ENCODE results near the gene ITPR2. TPM values are rescaled to one million over a fixed set of nuclear protein-coding genes. Genes with fewer than 3 reads are reported as not detected.

Gene ITPR2
- total and polyA plus RNA-seq, 2 of the 13 experiments (the other 11 are each of a cell fraction or from before 2014, with no cell fraction given) = 31.9 to 81.9 TPM

DNA sequence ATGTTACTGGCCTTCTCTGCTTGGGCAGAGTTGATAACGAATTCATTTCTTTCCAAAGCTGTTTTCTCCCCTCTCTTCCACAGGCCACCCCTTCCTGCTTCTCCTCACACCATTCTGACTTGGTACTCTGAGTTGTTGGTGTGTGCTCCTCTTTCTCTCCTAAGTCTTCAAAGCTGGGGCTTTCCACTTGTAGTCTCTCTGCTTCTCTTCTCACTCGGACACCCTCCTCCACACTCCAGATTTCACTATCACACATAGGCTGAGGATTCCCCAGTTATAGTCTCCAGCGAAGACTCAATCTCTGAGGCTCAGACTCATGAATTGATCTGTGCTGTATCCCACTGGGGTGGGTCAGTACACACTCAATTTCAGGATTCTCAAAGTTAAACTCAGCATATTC is 436.6 kb downstream of the ITPR2 start (continued):
- TF ChIP-seq POLR2AphosphoS5 (IDR thresholded peaks at IDR 0.05; ENCODE audit: low read depth, low read length) (no peak), KLF6 (CRISPR knock-in tag; IDR thresholded peaks at IDR 0.05) (no peak)

DNA sequence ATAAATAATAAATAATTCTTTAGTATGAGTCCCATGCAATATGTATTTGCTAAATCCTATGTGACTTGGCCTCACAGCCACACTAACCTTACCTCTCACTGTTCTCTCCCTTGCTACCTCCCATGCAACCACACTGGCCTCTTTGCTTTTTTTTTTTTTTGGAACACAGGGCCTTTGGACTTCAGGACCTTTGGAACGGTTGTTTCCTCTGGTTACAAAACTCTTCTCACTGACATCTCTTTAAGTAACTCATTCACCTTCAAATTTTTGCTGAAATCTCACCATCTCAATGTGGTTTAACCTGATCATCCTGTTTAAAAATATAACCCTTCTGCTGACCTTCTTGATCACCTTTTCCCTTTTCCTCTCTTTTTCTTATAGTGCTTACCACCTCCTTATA is 443.7 kb downstream of the ITPR2 start:
- Histone ChIP-seq H3K79me2 (ENCODE audit: insufficient read depth, low read length) (no peaks in the 10 kb centered on the region), H3K27ac (ENCODE audit: extremely low read length, insufficient read depth, low read length) (peak overlapping the region; percentile 39), H3K4me1 (ENCODE audit: insufficient read depth, low read length) (peaks cover 23% of the 10 kb centered on the region), H3K9me3 (ENCODE audit: low read length) (no peaks in the 10 kb centered on the region), H2AFZ (ENCODE audit: low read length) (no peak overlapping the region), H4K20me1 (ENCODE audit: insufficient read depth, low read length) (no peaks in the 10 kb centered on the region; the same call in 1 of the 2 replicates), H3K27me3 (ENCODE audit: control insufficient read depth in 1 of 2, insufficient read depth in 2 of 2, low read length in 2 of 2) (no peaks in the 10 kb centered on the region), H3K4me2 (ENCODE audit: low read depth, low read length) (0 out of 2 replicates have a peak overlapping the region, but pooled peaks have one; percentile 6), H3K36me3 (replicated peaks in 1 of 2; ENCODE audit: control insufficient read depth in 1 of 2, insufficient read depth in 2 of 2, low read length in 2 of 2) (peaks cover 17 to 59% of the 10 kb centered on the region in 2 experiments), H3K4me3 (replicated peaks in 1 of 3; ENCODE audit: insufficient read depth in 1 of 3, low read depth in 2 of 3, low read length in 3 of 3) (no peak overlapping the region), H3K9ac (ENCODE audit: insufficient read depth, low read depth, low read length) (no peak overlapping the region)
- peak; percentile 85 for ATAC-seq
- peak; percentile 57 for FAIRE-seq
- peak; percentile 47 for DNase-seq (ENCODE audit: low spot score)
- BruUV-seq (replicated peaks) = no TSS peak
- POLR2A ChIA-PET = no interaction called here
- intact Hi-C loops (cut with micrococcal nuclease; ENCODE audit: unreplicated experiment) (no loop called here), in situ Hi-C loops (cut with HindIII; ENCODE audit: extremely low pct_ligation_motif_present, low pct_unique_long_range_greater_than_20kb) (no loop called here)
- WGBS (ENCODE audit: low lambda C conversion rate) = 10% methylated on average over 1 of the region's 1 CpG
- CTCF ChIA-PET (ENCODE audit: low intra/inter-chr PET ratio, low total read pairs) = no interaction called here
- TF ChIP-seq GTF3A (CRISPR knock-in tag; conservative IDR thresholded peaks at IDR 0.05) = no peak
- no peak for TF ChIP-seq ZNF747 (CRISPR knock-in tag; IDR thresholded peaks at IDR 0.05; ENCODE audit: borderline replicate concordance)
- no peak for TF ChIP-seq THAP11 (CRISPR knock-in tag; IDR thresholded peaks at IDR 0.05)
- TF ChIP-seq ZFP41 (CRISPR knock-in tag; IDR thresholded peaks at IDR 0.05; ENCODE audit: borderline replicate concordance) = no peak
- TF ChIP-seq SATB2 (CRISPR knock-in tag; IDR thresholded peaks at IDR 0.05) = no peak
- peak in 1 of 2 experiments; percentile 36; a peak in 1 of 4 replicates for TF ChIP-seq EP300 (IDR thresholded peaks at IDR 0.05; ENCODE audit: low read depth in 2 of 2, low read length in 2 of 2)
- no peak for TF ChIP-seq EP300 (CRISPR knock-in tag; IDR thresholded peaks at IDR 0.05; ENCODE audit: borderline replicate concordance)
- TF ChIP-seq ZNF3 (CRISPR knock-in tag; IDR thresholded peaks at IDR 0.05) = no peak
- 0 out of 2 replicates have a peak, but pooled peaks have one; percentile 26 for TF ChIP-seq PPARG (CRISPR knock-in tag; conservative IDR thresholded peaks at IDR 0.05)
- TF ChIP-seq HOXA9 (CRISPR knock-in tag; IDR thresholded peaks at IDR 0.05; ENCODE audit: borderline replicate concordance) = no peak
- TF ChIP-seq, protein P1, sequence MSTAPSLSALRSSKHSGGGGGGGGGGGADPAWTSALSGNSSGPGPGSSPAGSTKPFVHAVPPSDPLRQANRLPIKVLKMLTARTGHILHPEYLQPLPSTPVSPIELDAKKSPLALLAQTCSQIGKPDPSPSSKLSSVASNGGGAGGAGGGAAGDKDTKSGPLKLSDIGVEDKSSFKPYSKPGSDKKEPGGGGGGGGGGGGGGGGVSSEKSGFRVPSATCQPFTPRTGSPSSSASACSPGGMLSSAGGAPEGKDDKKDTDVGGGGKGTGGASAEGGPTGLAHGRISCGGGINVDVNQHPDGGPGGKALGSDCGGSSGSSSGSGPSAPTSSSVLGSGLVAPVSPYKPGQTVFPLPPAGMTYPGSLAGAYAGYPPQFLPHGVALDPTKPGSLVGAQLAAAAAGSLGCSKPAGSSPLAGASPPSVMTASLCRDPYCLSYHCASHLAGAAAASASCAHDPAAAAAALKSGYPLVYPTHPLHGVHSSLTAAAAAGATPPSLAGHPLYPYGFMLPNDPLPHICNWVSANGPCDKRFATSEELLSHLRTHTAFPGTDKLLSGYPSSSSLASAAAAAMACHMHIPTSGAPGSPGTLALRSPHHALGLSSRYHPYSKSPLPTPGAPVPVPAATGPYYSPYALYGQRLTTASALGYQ (CRISPR knock-in tag; IDR thresholded peaks at IDR 0.05) = no peak
- TF ChIP-seq ZNF7 (CRISPR knock-in tag; IDR thresholded peaks at IDR 0.05) = no peak
- TF ChIP-seq, protein P2, sequence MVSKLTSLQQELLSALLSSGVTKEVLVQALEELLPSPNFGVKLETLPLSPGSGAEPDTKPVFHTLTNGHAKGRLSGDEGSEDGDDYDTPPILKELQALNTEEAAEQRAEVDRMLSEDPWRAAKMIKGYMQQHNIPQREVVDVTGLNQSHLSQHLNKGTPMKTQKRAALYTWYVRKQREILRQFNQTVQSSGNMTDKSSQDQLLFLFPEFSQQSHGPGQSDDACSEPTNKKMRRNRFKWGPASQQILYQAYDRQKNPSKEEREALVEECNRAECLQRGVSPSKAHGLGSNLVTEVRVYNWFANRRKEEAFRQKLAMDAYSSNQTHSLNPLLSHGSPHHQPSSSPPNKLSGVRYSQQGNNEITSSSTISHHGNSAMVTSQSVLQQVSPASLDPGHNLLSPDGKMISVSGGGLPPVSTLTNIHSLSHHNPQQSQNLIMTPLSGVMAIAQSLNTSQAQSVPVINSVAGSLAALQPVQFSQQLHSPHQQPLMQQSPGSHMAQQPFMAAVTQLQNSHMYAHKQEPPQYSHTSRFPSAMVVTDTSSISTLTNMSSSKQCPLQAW (CRISPR knock-in tag; IDR thresholded peaks at IDR 0.05) = no peak
- TF ChIP-seq, protein P3, sequence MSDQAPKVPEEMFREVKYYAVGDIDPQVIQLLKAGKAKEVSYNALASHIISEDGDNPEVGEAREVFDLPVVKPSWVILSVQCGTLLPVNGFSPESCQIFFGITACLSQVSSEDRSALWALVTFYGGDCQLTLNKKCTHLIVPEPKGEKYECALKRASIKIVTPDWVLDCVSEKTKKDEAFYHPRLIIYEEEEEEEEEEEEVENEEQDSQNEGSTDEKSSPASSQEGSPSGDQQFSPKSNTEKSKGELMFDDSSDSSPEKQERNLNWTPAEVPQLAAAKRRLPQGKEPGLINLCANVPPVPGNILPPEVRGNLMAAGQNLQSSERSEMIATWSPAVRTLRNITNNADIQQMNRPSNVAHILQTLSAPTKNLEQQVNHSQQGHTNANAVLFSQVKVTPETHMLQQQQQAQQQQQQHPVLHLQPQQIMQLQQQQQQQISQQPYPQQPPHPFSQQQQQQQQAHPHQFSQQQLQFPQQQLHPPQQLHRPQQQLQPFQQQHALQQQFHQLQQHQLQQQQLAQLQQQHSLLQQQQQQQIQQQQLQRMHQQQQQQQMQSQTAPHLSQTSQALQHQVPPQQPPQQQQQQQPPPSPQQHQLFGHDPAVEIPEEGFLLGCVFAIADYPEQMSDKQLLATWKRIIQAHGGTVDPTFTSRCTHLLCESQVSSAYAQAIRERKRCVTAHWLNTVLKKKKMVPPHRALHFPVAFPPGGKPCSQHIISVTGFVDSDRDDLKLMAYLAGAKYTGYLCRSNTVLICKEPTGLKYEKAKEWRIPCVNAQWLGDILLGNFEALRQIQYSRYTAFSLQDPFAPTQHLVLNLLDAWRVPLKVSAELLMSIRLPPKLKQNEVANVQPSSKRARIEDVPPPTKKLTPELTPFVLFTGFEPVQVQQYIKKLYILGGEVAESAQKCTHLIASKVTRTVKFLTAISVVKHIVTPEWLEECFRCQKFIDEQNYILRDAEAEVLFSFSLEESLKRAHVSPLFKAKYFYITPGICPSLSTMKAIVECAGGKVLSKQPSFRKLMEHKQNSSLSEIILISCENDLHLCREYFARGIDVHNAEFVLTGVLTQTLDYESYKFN (CRISPR knock-in tag; conservative IDR thresholded peaks at IDR 0.05) = peak; percentile 56
- TF ChIP-seq TARDBP (CRISPR knock-in tag; IDR thresholded peaks at IDR 0.05) = peak; percentile 20; the same call in 1 of the 2 replicates
- no peak for TF ChIP-seq KLF12 (CRISPR knock-in tag; IDR thresholded peaks at IDR 0.05; ENCODE audit: borderline replicate concordance)
- no peak for TF ChIP-seq PITX1 (CRISPR knock-in tag; IDR thresholded peaks at IDR 0.05)
